H1 (cell line): ENCODE measurements around the gene GALNTL6. TPM values are rescaled to one million over a fixed set of nuclear protein-coding genes. Genes with fewer than 3 reads are reported as not detected.
"Not testable (repeated sequence)": the region's sequence is repeated elsewhere in the genome, so short reads cannot be mapped to it uniquely, and the experiment has no call there.

ENCODE experiments used
- CTCF ChIA-PET: fragments of 300-600 bp; sonication (Branson Sonifier 250); formaldehyde crosslinking; loops from one replicate; lab custom pipeline; 2021; ENCODE audit not compliant: partially characterized antibody; lab: Charles Lee
- POLR2A ChIA-PET: fragments of 300-600 bp; sonication (Branson Sonifier 250); formaldehyde crosslinking; loops from one replicate; lab custom pipeline; 2021; ENCODE audit warnings: inconsistent platforms; ENCODE audit not compliant: partially characterized antibody; lab: Charles Lee
- DNase-seq, 2 experiments: peaks; one replicate each; pipeline versions ENCODE4 v3.0.0 to v3.0.0-alpha.2; 2010 to 2022; ENCODE audit warnings: low spot score in 2 of 2, low read depth in 1 of 2, mixed read lengths in 1 of 2
- FAIRE-seq: peaks from 2 replicates; lab custom pipeline; 2011; peaks lifted over from hg19 to GRCh38; lab: Jason Lieb, UNC
- H2AFZ ChIP-seq: 2 replicates; pipeline ENCODE4 v1.8.1; 2012; ENCODE audit warnings: low read length, inconsistent platforms
- H2AK5ac ChIP-seq: 2 replicates; pipeline ENCODE4 v1.6.1; 2013; ENCODE audit warnings: low read depth, low read length
- H2BK120ac ChIP-seq: replicated peaks from 2 replicates; pipeline ENCODE3; 2013; ENCODE audit warnings: low read depth, low read length, inconsistent platforms
- H2BK12ac ChIP-seq: 2 replicates; pipeline ENCODE4 v1.6.1; 2013; ENCODE audit warnings: low read depth, low read length
- H2BK15ac ChIP-seq: 2 replicates; pipeline ENCODE4 v1.6.1; 2013; ENCODE audit warnings: low read length
- H2BK20ac ChIP-seq: 2 replicates; pipeline ENCODE4 v1.6.1; 2013; ENCODE audit warnings: low read length
- H2BK5ac ChIP-seq: 2 replicates; pipeline ENCODE4 v1.6.1; 2013; ENCODE audit warnings: low read depth, low read length
- H3K14ac ChIP-seq: 2 replicates; pipeline ENCODE4 v1.6.1; 2013; ENCODE audit warnings: inconsistent platforms; ENCODE audit not compliant: insufficient read length
- H3K18ac ChIP-seq: 2 replicates; pipeline ENCODE4 v1.6.1; 2013; ENCODE audit warnings: low read length; ENCODE audit errors: extremely low read depth
- H3K23ac ChIP-seq: 2 replicates; pipeline ENCODE4 v1.6.1; 2013; ENCODE audit warnings: inconsistent platforms; ENCODE audit not compliant: insufficient read length
- H3K23me2 ChIP-seq: 2 replicates; pipeline ENCODE4 v1.6.1; 2013; ENCODE audit warnings: low read depth, low read length
- H3K27ac ChIP-seq: 2 replicates; pipeline ENCODE4 v1.6.1; 2011; ENCODE audit warnings: low read depth, low read length, inconsistent platforms
- H3K27me3 ChIP-seq, 4 experiments: replicated peaks in 1 of 4; 1 replicate in 1 of 4; 2 replicates in 3 of 4; pipeline versions ENCODE4 v1.6.1 to v1.8.1; 2011 to 2013; ENCODE audit warnings: low read length in 3 of 4, mild to moderate bottlenecking in 3 of 4, inconsistent platforms in 2 of 4, mixed read lengths in 2 of 4, moderate library complexity in 1 of 4; ENCODE audit not compliant: control insufficient read depth in 3 of 4, insufficient read depth in 3 of 4; ENCODE audit errors: extremely low read depth in 1 of 4
- H3K36me3 ChIP-seq, 4 experiments: 2 replicates each; pipeline versions ENCODE4 v1.6.1 to v1.8.1; 2011 to 2013; ENCODE audit warnings: mild to moderate bottlenecking in 4 of 4, low read length in 3 of 4, moderate library complexity in 2 of 4, control low read depth in 1 of 4, inconsistent platforms in 1 of 4; ENCODE audit not compliant: insufficient read depth in 4 of 4, control insufficient read depth in 2 of 4
- H3K4ac ChIP-seq: replicated peaks from 2 replicates; pipeline ENCODE3; 2013; ENCODE audit warnings: low read length, low read depth, mixed read lengths, inconsistent platforms; ENCODE audit not compliant: insufficient read length
- H3K4me1 ChIP-seq, 4 experiments: replicated peaks in 1 of 4; 1 replicate in 1 of 4; 2 replicates in 3 of 4; pipeline versions ENCODE4 v1.6.1 to v1.8.1; 2011 to 2013; ENCODE audit warnings: low read length in 3 of 4, inconsistent platforms in 2 of 4, mixed read lengths in 1 of 4; ENCODE audit not compliant: insufficient read depth in 4 of 4, control insufficient read depth in 3 of 4
- H3K4me2 ChIP-seq, 2 experiments: 2 replicates each; pipeline versions ENCODE4 v1.6.1 to v1.8.1; 2011 to 2013; ENCODE audit warnings: low read depth in 2 of 2, low read length in 2 of 2, control low read depth in 1 of 2, inconsistent platforms in 1 of 2, mild to moderate bottlenecking in 1 of 2; ENCODE audit not compliant: insufficient read depth in 1 of 2
- H3K4me3 ChIP-seq, 4 experiments: fragments of 200-600, 300-600 bp in 1 of 4; sonication (generic), shearing (Covaris generic), sonication (Bioruptor Twin) in 1 of 4; 2 replicates each; pipeline versions ENCODE4 v1.5.1 to v1.8.1; 2011 to 2016; ENCODE audit warnings: low read length in 4 of 4, low read depth in 3 of 4, control low read depth in 2 of 4, inconsistent platforms in 2 of 4, mild to moderate bottlenecking in 2 of 4, mixed read lengths in 1 of 4, moderate library complexity in 1 of 4; ENCODE audit not compliant: insufficient read depth in 2 of 4; ENCODE audit errors: extremely low read depth in 1 of 4
- H3K56ac ChIP-seq: replicated peaks from 2 replicates; pipeline ENCODE3; 2013; ENCODE audit warnings: low read depth, mild to moderate bottlenecking, mixed read lengths, low read length, inconsistent platforms; ENCODE audit not compliant: insufficient read length
- H3K79me1 ChIP-seq: 2 replicates; pipeline ENCODE4 v1.6.1; 2013; ENCODE audit warnings: low read depth, low read length, control low read depth
- H3K79me2 ChIP-seq, 2 experiments: 2 replicates each; pipeline versions ENCODE4 v1.6.1 to v1.8.1; 2012 to 2013; ENCODE audit warnings: low read length in 2 of 2, mild to moderate bottlenecking in 2 of 2, inconsistent platforms in 1 of 2; ENCODE audit not compliant: insufficient read depth in 2 of 2, control insufficient read depth in 1 of 2
- H3K9ac ChIP-seq, 4 experiments: replicated peaks in 1 of 4; 1 replicate in 1 of 4; 2 replicates in 3 of 4; pipeline versions ENCODE4 v1.6.1 to v1.8.1; 2011 to 2013; ENCODE audit warnings: low read depth in 3 of 4, low read length in 3 of 4, control low read depth in 2 of 4, mild to moderate bottlenecking in 2 of 4, moderate library complexity in 2 of 4, inconsistent platforms in 1 of 4; ENCODE audit errors: extremely low read depth in 1 of 4
- H3K9me3 ChIP-seq, 2 experiments: 2 replicates each; pipeline versions ENCODE4 v1.6.1 to v1.8.1; 2012 to 2013; ENCODE audit warnings: mild to moderate bottlenecking in 2 of 2, moderate library complexity in 2 of 2, control low read depth in 1 of 2, inconsistent platforms in 1 of 2, low read depth in 1 of 2, low read length in 1 of 2, mixed read lengths in 1 of 2; ENCODE audit not compliant: insufficient read depth in 2 of 2
- H4K20me1 ChIP-seq, 2 experiments: replicated peaks in 1 of 2; 2 replicates each; pipeline versions ENCODE3 to v1.8.1; 2011 to 2013; ENCODE audit warnings: inconsistent platforms in 2 of 2, low read length in 2 of 2, mild to moderate bottlenecking in 1 of 2; ENCODE audit not compliant: insufficient read depth in 2 of 2, control insufficient read depth in 1 of 2
- H4K5ac ChIP-seq: 2 replicates; pipeline ENCODE4 v1.6.1; 2013; ENCODE audit warnings: low read length, low read depth, mixed read lengths, inconsistent platforms; ENCODE audit not compliant: insufficient read length
- H4K8ac ChIP-seq: 2 replicates; pipeline ENCODE4 v1.8.0; 2013; ENCODE audit warnings: mild to moderate bottlenecking, moderate library complexity, low read length, inconsistent platforms; ENCODE audit not compliant: insufficient read depth; ENCODE audit errors: extremely low read depth
- H4K91ac ChIP-seq: replicated peaks from 2 replicates; pipeline ENCODE3; 2013; ENCODE audit warnings: low read length, mixed read lengths, inconsistent platforms; ENCODE audit not compliant: insufficient read length
- HDAC2 ChIP-seq, 2 experiments: fragments of 300-600 bp in 1 of 2; sonication (generic) in 1 of 2; IDR thresholded peaks; 2 replicates each; pipeline ENCODE4 v1.6.1; 2011 to 2012; ENCODE audit warnings: low read depth in 2 of 2, low read length in 2 of 2, mild to moderate bottlenecking in 2 of 2, moderate library complexity in 2 of 2, borderline replicate concordance in 1 of 2, inconsistent platforms in 1 of 2
- TEAD4 ChIP-seq: IDR thresholded peaks from 2 replicates; pipeline ENCODE4 v1.6.1; 2012; ENCODE audit warnings: low read depth, low read length, inconsistent platforms, mixed read lengths
- WGBS, 2 experiments: shearing (Covaris generic) in 1 of 2; methylation state at CpG; one replicate each; pipeline versions ENCODE4 v1.1.6 to v1.1.7; 2013 to 2015; ENCODE audit warnings: low lambda C conversion rate in 2 of 2, mixed read lengths in 2 of 2, inconsistent platforms in 1 of 2, low coverage in 1 of 2, missing lambda C conversion rate in 1 of 2; ENCODE audit not compliant: insufficient replicate concordance in 2 of 2, insufficient coverage in 1 of 2, insufficient read length in 1 of 2; ENCODE audit errors: extremely low coverage in 1 of 2, missing lambda C conversion rate in 1 of 2; 5-methylcytosine and 5-hydroxymethylcytosine counted together
- polyA plus RNA-seq, 7 experiments: library from polyadenylated mRNA; depleted of rRNA in 3 of 7; stranded (reverse) in 5 of 7; unstranded in 2 of 7; fragments of >200 nt in 5 of 7; fragments of 200-250 nt in 2 of 7; gene quantifications; 1 replicate in 5 of 7; 2 replicates in 1 of 7; 4 replicates in 1 of 7; pipeline versions ENCODE4 v1.2.1 to v1.2.3, GENCODE V29; 2011 to 2013; ENCODE audit warnings: missing spikeins in 2 of 7, mixed read lengths in 2 of 7
- total RNA-seq: library from RNA; stranded (reverse); fragmentation: NEBNext Ultra II Directional; extraction: Animal tissue kit (Norgen Biotek cat#: 25700); gene quantifications from 2 replicates; pipeline ENCODE4 v1.2.1, GENCODE V29; 2021

Gene GALNTL6
- total and polyA plus RNA-seq, 2 of the 8 experiments (the other 6 are each of a cell fraction or from before 2014, with no cell fraction given): 0.03 to 0.32 TPM

DNA sequence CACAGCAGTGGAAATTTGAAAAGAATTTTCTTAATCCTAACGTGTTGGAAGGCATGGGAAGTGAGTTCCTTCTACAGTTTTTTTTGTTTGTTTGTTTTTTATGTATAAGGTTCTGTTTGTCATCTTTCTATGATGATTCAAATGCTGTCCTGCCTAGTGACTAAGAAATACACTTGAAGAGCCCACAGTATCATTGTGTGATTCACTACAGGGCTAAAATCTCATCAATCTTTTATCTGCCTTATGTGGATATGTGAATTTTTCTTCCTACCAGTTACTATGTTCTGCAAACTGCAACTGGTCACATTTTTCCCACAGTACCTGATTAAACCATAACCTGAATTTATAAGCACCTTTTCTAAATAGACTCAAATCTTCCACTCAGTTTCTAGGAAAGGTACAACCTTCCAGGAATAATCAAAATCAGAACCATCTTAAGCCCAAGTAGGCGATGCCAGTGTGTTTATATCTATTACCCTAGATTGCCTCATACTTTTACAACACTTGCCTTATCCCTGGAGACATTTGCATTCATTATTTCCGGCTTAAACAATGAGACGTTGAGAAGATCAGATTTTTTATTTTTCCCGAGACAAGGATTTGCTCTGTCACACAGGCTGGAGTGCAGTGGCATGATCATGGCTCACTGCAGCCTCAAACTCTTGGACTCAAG lies 1140.8 kb downstream of the GALNTL6 start (continued):
- TF ChIP-seq TEAD4 (no peak), HDAC2 (IDR thresholded peaks at IDR 0.05; ENCODE audit: borderline replicate concordance in 1 of 2, low read depth in 2 of 2, low read length in 2 of 2) (no peak)

DNA sequence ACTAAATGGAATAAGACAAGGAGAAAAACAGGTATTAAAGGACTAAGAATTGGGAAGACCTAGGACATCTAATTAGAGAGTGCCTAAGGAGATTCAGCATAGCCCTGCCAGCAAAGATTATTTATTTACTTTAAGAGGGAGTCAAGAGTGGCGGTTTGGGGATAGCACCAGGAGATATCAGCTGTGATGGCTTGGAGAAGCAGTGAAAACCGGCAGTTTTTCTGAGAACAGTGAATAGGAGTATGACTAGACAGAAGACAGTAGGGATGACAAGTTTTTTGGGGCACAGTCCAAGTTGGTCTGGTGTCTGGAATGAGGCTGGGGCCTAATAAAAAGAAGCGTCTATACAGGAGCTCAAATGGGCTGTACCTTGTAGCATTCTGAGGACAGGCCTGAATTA lies 1143.1 kb downstream of the GALNTL6 start:
- FAIRE-seq, POLR2A ChIA-PET, H3K23me2 ChIP-seq: not testable (repeated sequence)

More for the DNA sequence above, 1143.1 kb downstream of the GALNTL6 start:
- H2BK120ac ChIP-seq, H4K8ac ChIP-seq, H3K4me1 ChIP-seq, H2BK15ac ChIP-seq, H4K20me1 ChIP-seq, H3K23ac ChIP-seq, H3K4me3 ChIP-seq, H3K56ac ChIP-seq, H3K4ac ChIP-seq, H3K9ac ChIP-seq, H3K9me3 ChIP-seq, H3K79me1 ChIP-seq, DNase-seq, H4K5ac ChIP-seq, H2BK5ac ChIP-seq, H3K79me2 ChIP-seq, H3K27me3 ChIP-seq, H2AK5ac ChIP-seq, H2BK20ac ChIP-seq, H2AFZ ChIP-seq, H3K36me3 ChIP-seq, H2BK12ac ChIP-seq, H3K14ac ChIP-seq, H3K4me2 ChIP-seq, H3K18ac ChIP-seq, H3K27ac ChIP-seq, H4K91ac ChIP-seq: not testable (repeated sequence)
- WGBS, 2 experiments: 84% methylated on average over 3 of the region's 3 CpGs; no CpG with 5 or more reads in 1 of the 2 experiments
- CTCF ChIA-PET: interaction anchor here (1.2 kb wide), 1 partner anchor 58 kb away, joined by 3 read pairs; no protein-coding TSS in a partner anchor
